NCI-H2171 treated with DMSO at 0.1 percent for 48 hours (cell line): ENCODE data around the gene KCNE4.
A peak's percentile ranks its signal among the peaks of the same experiment; 100 is the strongest.
"Not testable (repeated sequence)": the region's sequence is repeated elsewhere in the genome, so short reads cannot be mapped to it uniquely, and the experiment has no call there.

Source experiments
- DNase-seq: peaks from one replicate; lab custom pipeline; 2025; lab: John Stamatoyannopoulos, UW

Gene KCNE4

GRCh38 chr2:223058952-223059716 is 7.1 kb downstream of the KCNE4 start:
- DNase-seq: no peak

GRCh38 chr2:223060201-223060825 is 8.3 kb downstream of the KCNE4 start:
- no peak for DNase-seq

DNA sequence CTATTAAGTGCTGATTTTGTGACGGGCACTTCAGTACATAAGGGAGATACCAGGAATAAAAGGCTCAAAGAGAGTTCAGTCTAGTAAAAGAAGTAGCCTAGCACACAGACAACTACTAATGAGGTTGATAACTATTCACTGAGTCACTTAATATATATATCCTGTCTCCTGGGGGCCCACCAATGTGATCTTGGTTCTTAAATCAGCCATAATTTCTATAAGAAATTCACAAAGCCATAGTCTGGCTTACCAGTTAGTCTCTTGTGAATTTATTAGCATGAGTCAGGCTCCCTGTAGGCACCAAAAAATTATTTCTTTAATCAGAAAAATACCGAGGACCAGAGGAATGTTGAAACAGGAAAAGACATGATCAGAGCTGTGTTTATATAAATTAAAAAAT is 10.4 kb downstream of the KCNE4 start:
- no peak for DNase-seq

GRCh38 chr2:223065107-223065506 is 13.1 kb downstream of the KCNE4 start:
- no peak for DNase-seq

GRCh38 chr2:223066721-223067120 is 14.7 kb downstream of the KCNE4 start:
- no peak for DNase-seq

- no peak for DNase-seq
Measured at GRCh38 chr2:223068071-223068470, 16.1 kb downstream of the KCNE4 start.

DNA sequence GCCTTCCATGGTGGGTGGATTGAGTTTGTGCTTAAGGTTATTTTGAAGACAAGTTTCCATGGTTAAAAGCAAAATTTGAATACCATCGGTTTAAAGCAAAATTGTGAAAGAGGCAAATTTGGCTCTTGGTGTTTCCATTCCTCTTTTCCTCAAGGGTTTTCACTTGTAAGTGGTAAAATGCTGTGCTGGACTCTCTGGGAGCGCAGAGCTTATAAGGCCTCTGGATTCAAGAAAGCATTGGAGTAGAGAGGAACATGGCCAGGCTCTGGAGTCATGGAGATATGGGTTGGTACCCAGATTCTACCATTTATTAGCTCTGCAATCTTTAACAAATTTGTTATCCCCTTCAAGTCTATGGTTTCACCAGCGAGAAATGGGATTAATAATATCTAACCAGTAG is 17.5 kb downstream of the KCNE4 start:
- no peak for DNase-seq

DNA sequence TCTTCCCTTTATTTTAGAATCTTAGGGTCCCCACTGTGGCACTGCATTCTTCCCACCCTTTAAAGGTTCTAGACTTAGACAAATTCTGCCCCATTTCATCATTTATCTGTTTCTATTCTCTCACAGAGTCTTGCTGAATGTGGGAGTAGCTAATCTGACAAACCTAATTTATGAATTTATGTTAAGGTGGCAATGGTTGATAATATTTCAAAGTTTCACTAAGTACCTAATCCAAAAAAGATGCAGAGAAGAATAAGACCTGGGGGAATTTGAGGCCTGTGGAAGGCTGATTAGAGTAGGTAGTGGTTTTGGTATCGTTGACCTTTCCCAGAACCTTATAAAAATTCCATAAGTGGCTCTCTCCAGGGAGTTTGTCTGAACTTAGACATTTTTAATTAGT is 18.0 kb downstream of the KCNE4 start:
- no peak for DNase-seq

DNA sequence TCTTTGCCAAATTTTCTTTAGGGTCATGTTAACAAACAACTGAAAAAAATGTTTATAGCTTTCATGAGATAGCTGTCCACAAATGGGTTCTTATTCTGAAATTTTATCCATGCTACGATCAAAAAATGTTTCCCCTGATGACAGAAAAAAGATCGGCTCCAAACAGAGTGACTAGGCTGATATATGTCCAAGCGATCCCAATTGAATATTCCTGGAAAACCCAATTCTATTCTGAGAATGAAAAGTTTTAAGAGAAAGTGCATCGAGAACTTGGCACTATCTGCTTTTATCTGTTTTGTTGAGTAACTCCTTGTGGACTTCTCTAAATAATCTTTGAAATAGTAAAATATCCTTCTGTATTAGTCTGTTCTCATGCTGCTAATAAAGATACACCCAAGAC is 19.1 kb downstream of the KCNE4 start:
- DNase-seq: no peak

- DNase-seq: no peak
Measured at GRCh38 chr2:223072826-223073225, 20.8 kb downstream of the KCNE4 start.

- no peak for DNase-seq
Measured at GRCh38 chr2:223075301-223076270, 23.6 kb downstream of the KCNE4 start.

GRCh38 chr2:223076573-223076972 is 24.6 kb downstream of the KCNE4 start:
- DNase-seq: no peak

DNA sequence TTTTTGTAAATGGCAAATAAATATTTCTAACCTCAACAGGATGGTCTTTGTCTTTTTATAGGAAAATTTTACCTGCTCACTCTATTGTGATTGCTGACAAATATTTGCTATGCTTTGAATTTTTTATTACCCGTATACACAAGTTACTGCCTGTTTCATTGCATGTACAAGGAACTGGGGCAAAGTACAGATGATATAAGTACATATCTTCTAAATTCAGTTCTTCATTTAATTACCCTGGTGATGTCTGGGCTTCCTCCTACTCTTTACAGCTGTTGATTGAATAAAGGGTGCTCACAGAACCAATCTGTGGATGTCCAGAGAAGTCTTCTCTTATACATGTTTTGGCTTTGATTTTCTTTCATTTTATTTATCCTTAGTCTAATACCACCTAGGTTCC is 26.5 kb downstream of the KCNE4 start:
- no peak for DNase-seq

GRCh38 chr2:223079378-223079777 is 27.4 kb downstream of the KCNE4 start:
- DNase-seq: no peak

DNA sequence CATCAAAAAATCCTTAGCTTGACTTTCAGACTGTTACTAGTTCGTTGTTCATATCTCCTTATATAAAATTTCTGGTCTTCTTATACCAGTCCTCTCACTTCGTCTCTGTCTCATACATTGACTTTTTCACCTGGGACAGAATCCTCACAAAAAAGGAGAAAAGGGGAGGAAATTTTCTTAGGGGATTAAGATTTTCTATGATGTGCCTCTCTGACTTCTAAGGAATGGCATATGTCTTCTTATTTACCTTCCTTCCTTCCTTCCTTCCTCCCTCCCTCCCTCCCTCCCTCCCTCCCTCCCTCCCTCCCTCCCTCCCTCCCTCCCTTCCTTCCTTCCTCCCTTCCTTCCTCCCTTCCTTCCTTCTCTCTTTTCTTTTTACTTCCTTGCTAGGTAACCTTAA is 27.9 kb downstream of the KCNE4 start:
- DNase-seq: no peak

DNA sequence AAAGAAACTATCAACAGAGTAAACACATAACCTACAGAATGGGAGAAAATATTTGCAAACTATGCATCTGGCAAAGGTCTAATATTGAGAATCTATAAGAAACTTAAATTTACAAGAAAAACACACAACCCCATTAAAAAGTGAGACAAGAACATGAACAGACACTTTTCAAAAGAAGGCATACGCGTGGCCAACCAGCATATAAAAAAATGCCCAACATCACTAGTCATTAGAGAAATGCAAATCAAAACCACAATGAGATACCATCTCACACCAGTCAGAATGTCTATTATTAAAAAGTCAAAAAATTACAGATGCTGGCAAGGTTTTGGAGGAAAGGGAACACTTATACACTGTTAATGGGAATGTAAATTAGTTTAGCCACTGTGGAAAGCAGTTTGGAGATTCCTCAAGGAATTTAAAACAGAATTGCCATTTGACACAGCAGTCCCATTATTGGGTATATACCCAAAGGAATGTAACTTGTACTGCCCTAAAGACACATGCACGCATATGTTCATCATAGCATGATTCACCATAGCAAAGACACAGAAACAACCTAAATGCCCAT is 28.9 kb downstream of the KCNE4 start:
- DNase-seq: not testable (repeated sequence)

DNA sequence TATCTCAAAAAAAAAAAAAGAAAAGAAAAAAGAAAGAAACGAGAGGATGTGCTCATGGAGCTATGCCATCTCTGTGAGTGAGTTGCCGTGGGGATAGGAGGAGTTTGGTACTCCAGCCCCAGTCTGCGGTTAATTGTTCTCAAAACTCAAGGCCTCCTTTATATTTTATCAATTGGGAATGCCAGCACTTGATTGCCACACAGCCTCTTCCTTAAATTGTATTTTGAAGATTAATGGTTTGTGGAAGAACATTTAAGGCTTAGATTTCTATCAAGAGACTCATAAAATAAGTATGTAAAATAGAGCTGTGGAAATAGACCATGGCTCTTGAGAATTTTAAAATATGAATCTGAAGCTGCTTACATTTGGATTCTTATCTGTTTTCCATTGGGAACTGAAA is 29.8 kb downstream of the KCNE4 start:
- no peak for DNase-seq

GRCh38 chr2:223082706-223083105 is 30.7 kb downstream of the KCNE4 start:
- no peak for DNase-seq

DNA sequence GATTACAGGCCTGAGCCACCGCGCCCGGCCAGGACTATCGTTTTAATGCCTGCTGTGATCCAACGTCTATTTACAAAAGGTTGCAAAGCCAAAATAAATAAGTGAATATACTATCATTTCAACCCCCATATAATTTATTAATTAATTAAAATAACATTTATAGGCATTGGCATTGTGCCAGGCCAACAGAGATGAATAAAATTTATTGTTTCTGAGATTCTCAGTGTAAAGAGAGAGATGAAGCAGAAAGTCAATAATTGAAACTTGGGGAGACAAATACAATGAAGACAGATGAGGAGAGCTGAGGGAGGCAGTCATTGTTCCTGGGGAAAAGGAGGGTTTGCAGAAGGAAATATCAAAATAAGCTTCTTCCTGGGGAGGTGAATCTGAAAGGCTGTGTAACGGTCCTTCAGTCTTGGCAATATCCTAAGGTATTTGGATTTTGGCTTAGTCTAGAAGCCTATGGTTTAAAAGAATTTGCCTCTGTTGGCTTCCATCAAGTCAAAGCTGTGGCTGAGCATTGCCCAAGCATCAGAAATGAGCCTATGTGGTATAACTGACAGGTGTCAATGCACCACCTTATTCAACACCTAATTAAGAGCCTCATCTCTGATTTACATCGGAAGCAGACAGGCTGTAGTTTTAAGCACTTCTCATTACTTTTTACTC is 31.5 kb downstream of the KCNE4 start:
- no peak for DNase-seq

DNA sequence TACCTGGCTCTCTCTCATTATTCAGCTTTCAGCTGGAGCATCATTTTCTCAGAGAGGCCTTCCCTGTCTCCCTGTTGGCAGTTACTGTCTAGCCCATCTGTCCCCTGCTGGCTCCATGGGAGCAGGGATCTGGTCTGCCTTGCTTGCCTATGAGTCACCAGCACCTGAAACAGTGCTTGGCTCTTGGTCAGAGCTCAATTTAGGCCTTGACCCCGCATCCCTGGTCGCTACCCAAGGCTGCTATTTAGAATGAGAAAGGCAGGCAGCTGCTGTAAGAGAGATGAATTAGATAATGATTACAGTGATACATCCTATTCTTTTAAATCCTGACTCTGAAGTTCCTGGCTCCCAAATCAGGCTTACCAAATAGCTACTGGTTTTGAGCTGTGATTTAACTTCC is 32.9 kb downstream of the KCNE4 start:
- DNase-seq: peak; percentile 3

GRCh38 chr2:223086370-223086981 is 34.5 kb downstream of the KCNE4 start:
- no peak for DNase-seq
